Keratinocyte (primary cell): ENCODE results near the gene PRDX5. TPM values are rescaled to one million over a fixed set of nuclear protein-coding genes. Genes with fewer than 3 reads are reported as not detected.

Experiments
- DNase-seq: peaks from one replicate; pipeline ENCODE4 v3.0.0-alpha.2; 2011; ENCODE audit warnings: low read depth, missing footprints, low spot score
- FAIRE-seq: peaks from 2 replicates; lab custom pipeline; 2011; peaks lifted over from hg19 to GRCh38; lab: Jason Lieb, UNC
- H2AFZ ChIP-seq: 2 replicates; pipeline ENCODE4 v1.6.0; 2012; ENCODE audit warnings: low read length, control low read depth, inconsistent platforms; ENCODE audit not compliant: control insufficient read depth
- H3K27ac ChIP-seq: 2 replicates; pipeline ENCODE4 v1.5.1; 2011; ENCODE audit warnings: low read length; ENCODE audit not compliant: control insufficient read depth, insufficient read depth
- H3K27me3 ChIP-seq: 3 replicates; pipeline ENCODE4 v1.6.0; 2011; ENCODE audit warnings: low read length; ENCODE audit not compliant: control insufficient read depth, insufficient read depth; ENCODE audit errors: extremely low read depth
- H3K36me3 ChIP-seq, 2 experiments: 2 replicates in 1 of 2; 3 replicates in 1 of 2; pipeline ENCODE4 v1.5.1; 2011; ENCODE audit warnings: low read length in 2 of 2, mild to moderate bottlenecking in 1 of 2; ENCODE audit not compliant: control insufficient read depth in 2 of 2, insufficient read depth in 2 of 2; ENCODE audit errors: extremely low read depth in 1 of 2
- H3K4me1 ChIP-seq: 3 replicates; pipeline ENCODE4 v1.5.1; 2011; ENCODE audit warnings: low read length; ENCODE audit not compliant: control insufficient read depth, insufficient read depth; ENCODE audit errors: extremely low read depth
- H3K4me2 ChIP-seq: 3 replicates; pipeline ENCODE4 v1.6.0; 2011; ENCODE audit warnings: low read depth, low read length; ENCODE audit not compliant: control insufficient read depth, insufficient read depth; ENCODE audit errors: extremely low read depth
- H3K4me3 ChIP-seq, 3 experiments: fragments of 200-600 bp in 1 of 3; sonication (generic) in 1 of 3; 2 replicates in 2 of 3; 3 replicates in 1 of 3; pipeline ENCODE4 v1.5.1; 2011 to 2016; ENCODE audit warnings: low read length in 3 of 3, mild to moderate bottlenecking in 3 of 3, control low read depth in 2 of 3, inconsistent platforms in 1 of 3, low read depth in 1 of 3, mixed read lengths in 1 of 3, mixed run types in 1 of 3, moderate library complexity in 1 of 3; ENCODE audit not compliant: control insufficient read depth in 2 of 3, insufficient read depth in 2 of 3; ENCODE audit errors: extremely low read depth in 1 of 3
- H3K79me2 ChIP-seq: 2 replicates; pipeline ENCODE4 v1.6.0; 2012; ENCODE audit warnings: low read length; ENCODE audit not compliant: control insufficient read depth, insufficient read depth
- H3K9ac ChIP-seq: 3 replicates; pipeline ENCODE4 v1.6.0; 2011; ENCODE audit warnings: low read length; ENCODE audit not compliant: control insufficient read depth, insufficient read depth; ENCODE audit errors: extremely low read depth
- H3K9me1 ChIP-seq: 3 replicates; pipeline ENCODE4 v1.6.0; 2011; ENCODE audit warnings: low read length; ENCODE audit not compliant: control insufficient read depth, insufficient read depth; ENCODE audit errors: extremely low read depth
- H3K9me3 ChIP-seq: 2 replicates; pipeline ENCODE4 v1.5.1; 2012; ENCODE audit warnings: low read depth, low read length; ENCODE audit not compliant: control insufficient read depth
- H4K20me1 ChIP-seq: 3 replicates; pipeline ENCODE4 v1.6.0; 2011; ENCODE audit warnings: low read length; ENCODE audit not compliant: control insufficient read depth, insufficient read depth; ENCODE audit errors: extremely low read depth
- EZH2 ChIP-seq: IDR thresholded peaks from one replicate; pipeline ENCODE4 v1.6.1; 2012; ENCODE audit warnings: inconsistent platforms, mild to moderate bottlenecking, low read length, moderate library complexity
- dilution Hi-C: fragments of 300-500 bp; cut with MboI; formaldehyde crosslinking; loops from one replicate; pipeline ENCODE4 v1.7.0; 2020; ENCODE audit warnings: low sequenced_read_pairs; ENCODE audit not compliant: extremely low pct_ligation_motif_present
- polyA plus RNA-seq, 5 experiments: library from polyadenylated mRNA; depleted of rRNA in 3 of 5; stranded (reverse) in 3 of 5; stranded (forward) in 1 of 5; unstranded in 1 of 5; fragments of >200 nt; gene quantifications; 1 replicate in 1 of 5; 2 replicates in 3 of 5; 3 replicates in 1 of 5; pipeline versions ENCODE4 v1.2.1 to v1.2.3, GENCODE V29; 2011 to 2012; ENCODE audit warnings: missing spikeins in 2 of 5, low read depth in 1 of 5, low replicate concordance in 1 of 5
- TF ChIP-seq, protein P1 (sequence below), 3 experiments: IDR thresholded peaks in 1 of 3; conservative IDR thresholded peaks in 1 of 3; optimal IDR thresholded peaks in 1 of 3; 2 replicates in 2 of 3; 3 replicates in 1 of 3; pipeline versions ENCODE3 to v1.5.1; 2011; ENCODE audit warnings: low read length in 3 of 3, mild to moderate bottlenecking in 3 of 3, moderate library complexity in 2 of 3, control low read depth in 1 of 3, inconsistent platforms in 1 of 3; ENCODE audit not compliant: insufficient read depth in 2 of 3; ENCODE audit errors: extremely low read depth in 1 of 3

The PRDX5 gene
- polyA plus RNA-seq, 1 donor (not counting 4 experiments of a cell fraction or from before 2014, with no cell fraction given): 590 TPM

DNA sequence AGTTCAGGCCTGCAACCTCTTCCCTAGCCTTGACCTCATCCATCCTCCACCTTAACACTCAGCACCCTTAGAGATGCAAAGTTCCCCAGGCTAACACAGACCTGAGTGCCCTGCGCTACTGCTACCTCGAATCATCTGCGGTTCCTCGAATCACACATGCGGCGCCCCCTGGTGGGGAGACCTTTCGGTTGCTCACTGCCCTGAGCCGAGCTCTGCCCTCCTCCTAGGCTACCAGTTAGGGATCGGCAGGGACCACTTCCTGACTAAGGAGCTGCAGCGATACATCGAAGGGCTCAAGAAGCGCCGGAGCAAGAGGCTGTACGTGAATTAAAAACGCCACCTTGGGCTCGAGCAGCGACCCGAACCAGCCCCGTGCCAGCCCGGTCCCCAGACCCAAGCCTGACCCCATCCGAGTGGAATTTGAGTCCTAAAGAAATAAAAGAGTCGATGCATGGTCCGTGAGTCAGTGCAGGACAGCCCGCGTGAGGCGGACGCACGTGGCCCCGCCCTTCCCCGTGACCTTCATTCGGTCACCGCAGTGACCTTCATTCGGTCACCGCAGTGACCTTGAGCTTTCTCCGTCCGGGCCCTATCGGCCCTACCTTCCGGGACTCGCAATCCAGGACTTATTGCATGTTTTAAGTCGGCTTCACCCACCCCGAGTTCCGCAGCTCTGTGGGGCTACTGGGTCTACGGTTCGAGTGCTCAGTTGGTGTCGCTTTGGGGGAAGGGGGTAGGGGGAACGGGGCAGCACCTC is 13.4 kb upstream of the PRDX5 start:
- Histone ChIP-seq H3K36me3 (no peaks in the 10 kb centered on the region), H3K9me3 (no peaks in the 10 kb centered on the region), H3K79me2 (peaks cover 19% of the 10 kb centered on the region), H3K4me2 (peak overlapping the region; percentile 92), H3K4me3 (peak overlapping the region; percentile 58 to 78 (median 78)), H3K4me1 (peaks cover 30% of the 10 kb centered on the region), H3K9ac (peak overlapping the region; percentile 80), H3K27ac (peak overlapping the region; percentile 85), H2AFZ (peak overlapping the region; percentile 42), H3K9me1 (no peaks in the 10 kb centered on the region), H3K27me3 (peaks cover 15% of the 10 kb centered on the region), H4K20me1 (no peaks in the 10 kb centered on the region)
- dilution Hi-C loops: no loop called here
- DNase-seq: no peak
- FAIRE-seq: peak; percentile 62
- TF ChIP-seq EZH2: no peak
- TF ChIP-seq, protein P1, sequence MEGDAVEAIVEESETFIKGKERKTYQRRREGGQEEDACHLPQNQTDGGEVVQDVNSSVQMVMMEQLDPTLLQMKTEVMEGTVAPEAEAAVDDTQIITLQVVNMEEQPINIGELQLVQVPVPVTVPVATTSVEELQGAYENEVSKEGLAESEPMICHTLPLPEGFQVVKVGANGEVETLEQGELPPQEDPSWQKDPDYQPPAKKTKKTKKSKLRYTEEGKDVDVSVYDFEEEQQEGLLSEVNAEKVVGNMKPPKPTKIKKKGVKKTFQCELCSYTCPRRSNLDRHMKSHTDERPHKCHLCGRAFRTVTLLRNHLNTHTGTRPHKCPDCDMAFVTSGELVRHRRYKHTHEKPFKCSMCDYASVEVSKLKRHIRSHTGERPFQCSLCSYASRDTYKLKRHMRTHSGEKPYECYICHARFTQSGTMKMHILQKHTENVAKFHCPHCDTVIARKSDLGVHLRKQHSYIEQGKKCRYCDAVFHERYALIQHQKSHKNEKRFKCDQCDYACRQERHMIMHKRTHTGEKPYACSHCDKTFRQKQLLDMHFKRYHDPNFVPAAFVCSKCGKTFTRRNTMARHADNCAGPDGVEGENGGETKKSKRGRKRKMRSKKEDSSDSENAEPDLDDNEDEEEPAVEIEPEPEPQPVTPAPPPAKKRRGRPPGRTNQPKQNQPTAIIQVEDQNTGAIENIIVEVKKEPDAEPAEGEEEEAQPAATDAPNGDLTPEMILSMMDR (optimal IDR thresholded peaks at IDR 0.05 in 1 of 3, IDR thresholded peaks at IDR 0.05 in 1 of 3, conservative IDR thresholded peaks at IDR 0.05 in 1 of 3; ENCODE audit: extremely low read depth in 1 of 3, insufficient read depth in 2 of 3, low read length in 3 of 3): peak; percentile 89 to 96 (median 94)

DNA sequence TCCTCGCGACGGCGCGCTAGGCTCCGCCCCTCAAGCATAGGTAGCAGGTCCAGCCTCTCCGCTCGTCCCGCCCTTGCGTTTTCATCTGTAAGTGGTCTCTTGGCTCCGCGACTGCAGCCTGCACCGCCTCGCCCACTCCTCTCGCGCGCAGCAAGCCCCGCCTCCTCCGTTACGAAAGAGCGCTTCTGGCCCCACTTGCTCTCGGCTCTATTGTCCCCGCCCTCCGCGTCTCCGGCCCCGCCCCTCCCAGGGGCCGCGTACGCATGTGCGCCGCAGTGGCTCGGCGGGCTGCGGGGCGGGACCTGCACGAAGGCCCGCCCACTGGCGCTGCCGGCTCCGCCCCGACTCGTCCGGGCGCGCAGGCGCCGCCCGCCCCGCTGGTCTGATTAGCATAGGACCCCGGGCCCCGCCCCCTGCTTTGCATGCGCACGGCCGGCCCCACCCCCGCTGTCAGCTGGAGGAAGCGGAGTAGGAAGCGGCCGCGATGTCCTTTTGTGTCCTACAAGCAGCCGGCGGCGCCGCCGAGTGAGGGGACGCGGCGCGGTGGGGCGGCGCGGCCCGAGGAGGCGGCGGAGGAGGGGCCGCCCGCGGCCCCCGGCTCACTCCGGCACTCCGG is 12.7 kb upstream of the PRDX5 start, which contains the start of gene ESRRA:
TSS of gene ESRRA (plus strand) at position 450 of the 616 bp plus-strand sequence. CDS start 1,656 bp downstream, outside the sequence.
- H3K9me1 ChIP-seq: no peaks in the 10 kb centered on the region
- peak within 1 kb of the TSS; percentile 42 for H2AFZ ChIP-seq
- peaks cover 8% of the 10 kb centered on the region for H3K27me3 ChIP-seq
- peak within 1 kb of the TSS; percentile 78 to 86 (median 83) for H3K4me3 ChIP-seq
- peak; percentile 90 for DNase-seq
- no peaks in the 10 kb centered on the region for H3K36me3 ChIP-seq
- dilution Hi-C loops: no loop called here
- H4K20me1 ChIP-seq: no peaks in the 10 kb centered on the region
- TF ChIP-seq EZH2: no peak
- TF ChIP-seq, protein P1 (optimal IDR thresholded peaks at IDR 0.05 in 1 of 3, IDR thresholded peaks at IDR 0.05 in 1 of 3, conservative IDR thresholded peaks at IDR 0.05 in 1 of 3; ENCODE audit: extremely low read depth in 1 of 3, insufficient read depth in 2 of 3, low read length in 3 of 3): no peak
- peaks cover 24% of the 10 kb centered on the region for H3K4me1 ChIP-seq
- peak within 1 kb of the TSS; percentile 97 for H3K4me2 ChIP-seq
- peaks cover 19% of the 10 kb centered on the region for H3K79me2 ChIP-seq
- FAIRE-seq: no peak
- H3K9ac ChIP-seq: peak within 1 kb of the TSS; percentile 80
- no peaks in the 10 kb centered on the region for H3K9me3 ChIP-seq
- peak within 1 kb of the TSS; percentile 85 for H3K27ac ChIP-seq
